ENCODE measurements around the gene ITGA1.

Gene ITGA1

DNA sequence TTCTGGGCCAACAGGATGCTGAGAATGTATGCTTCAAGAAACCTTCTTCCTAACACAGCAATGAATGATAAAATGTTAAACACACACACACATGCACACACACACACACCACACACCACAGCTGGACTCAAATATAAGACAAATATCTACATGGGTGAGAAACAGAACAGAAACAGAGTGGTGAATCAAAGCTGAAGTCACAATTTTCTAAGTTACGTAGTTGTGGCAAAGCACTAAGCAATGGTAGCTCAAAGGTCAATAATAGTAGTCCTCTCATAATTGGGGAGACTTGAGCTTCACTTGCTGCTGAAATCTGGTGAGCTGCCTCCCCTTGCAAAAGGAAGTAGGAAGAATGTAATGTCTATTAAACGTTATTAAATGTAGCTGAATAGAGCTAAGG, 33.7 kb upstream of the ITGA1 start:
- TF ChIP-seq, protein P1, sequence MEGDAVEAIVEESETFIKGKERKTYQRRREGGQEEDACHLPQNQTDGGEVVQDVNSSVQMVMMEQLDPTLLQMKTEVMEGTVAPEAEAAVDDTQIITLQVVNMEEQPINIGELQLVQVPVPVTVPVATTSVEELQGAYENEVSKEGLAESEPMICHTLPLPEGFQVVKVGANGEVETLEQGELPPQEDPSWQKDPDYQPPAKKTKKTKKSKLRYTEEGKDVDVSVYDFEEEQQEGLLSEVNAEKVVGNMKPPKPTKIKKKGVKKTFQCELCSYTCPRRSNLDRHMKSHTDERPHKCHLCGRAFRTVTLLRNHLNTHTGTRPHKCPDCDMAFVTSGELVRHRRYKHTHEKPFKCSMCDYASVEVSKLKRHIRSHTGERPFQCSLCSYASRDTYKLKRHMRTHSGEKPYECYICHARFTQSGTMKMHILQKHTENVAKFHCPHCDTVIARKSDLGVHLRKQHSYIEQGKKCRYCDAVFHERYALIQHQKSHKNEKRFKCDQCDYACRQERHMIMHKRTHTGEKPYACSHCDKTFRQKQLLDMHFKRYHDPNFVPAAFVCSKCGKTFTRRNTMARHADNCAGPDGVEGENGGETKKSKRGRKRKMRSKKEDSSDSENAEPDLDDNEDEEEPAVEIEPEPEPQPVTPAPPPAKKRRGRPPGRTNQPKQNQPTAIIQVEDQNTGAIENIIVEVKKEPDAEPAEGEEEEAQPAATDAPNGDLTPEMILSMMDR (IDR thresholded peaks at IDR 0.05): no peak
- intact Hi-C loops (cut with DNase I; ENCODE audit: low total_unique reads): no loop called here
- DNase-seq: no peak
- no peaks in the 10 kb centered on the region for H3K27me3 ChIP-seq
- no peaks in the 10 kb centered on the region for H3K9me3 ChIP-seq
- peaks cover 0 to 7% (median 0%) of the 10 kb centered on the region in 4 donors for H3K4me1 ChIP-seq
- H3K36me3 ChIP-seq: no peaks in the 10 kb centered on the region
- no peak overlapping the region for H3K27ac ChIP-seq
- no peak overlapping the region for H3K4me3 ChIP-seq

DNA sequence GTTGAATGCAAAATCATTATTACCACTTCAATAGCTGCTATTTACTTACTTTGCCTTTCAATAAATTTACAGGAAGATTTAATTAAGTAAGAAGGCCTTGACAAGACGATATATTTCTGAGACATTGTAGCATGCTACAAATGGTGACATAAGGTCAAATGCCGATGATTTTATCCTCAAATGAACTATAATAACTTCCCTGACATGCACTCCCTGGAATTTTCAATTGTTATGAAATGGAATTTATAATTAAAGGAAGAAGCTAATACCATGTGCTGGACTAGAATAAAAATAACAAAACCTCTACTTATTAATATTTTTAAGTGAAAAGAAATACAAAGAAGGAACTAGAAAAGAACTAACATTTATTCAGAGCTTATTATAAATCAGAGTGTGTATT, 30.2 kb upstream of the ITGA1 start:
- no peaks in the 10 kb centered on the region for H3K4me1 ChIP-seq
- H3K9me3 ChIP-seq: no peaks in the 10 kb centered on the region
- no peaks in the 10 kb centered on the region for H3K27me3 ChIP-seq
- H3K4me3 ChIP-seq: no peak overlapping the region
- no peaks in the 10 kb centered on the region for H3K36me3 ChIP-seq
- TF ChIP-seq, protein P1 (IDR thresholded peaks at IDR 0.05): no peak
- intact Hi-C loops (cut with DNase I; ENCODE audit: low total_unique reads): no loop called here
- DNase-seq: no peak
- no peak overlapping the region for H3K27ac ChIP-seq

DNA sequence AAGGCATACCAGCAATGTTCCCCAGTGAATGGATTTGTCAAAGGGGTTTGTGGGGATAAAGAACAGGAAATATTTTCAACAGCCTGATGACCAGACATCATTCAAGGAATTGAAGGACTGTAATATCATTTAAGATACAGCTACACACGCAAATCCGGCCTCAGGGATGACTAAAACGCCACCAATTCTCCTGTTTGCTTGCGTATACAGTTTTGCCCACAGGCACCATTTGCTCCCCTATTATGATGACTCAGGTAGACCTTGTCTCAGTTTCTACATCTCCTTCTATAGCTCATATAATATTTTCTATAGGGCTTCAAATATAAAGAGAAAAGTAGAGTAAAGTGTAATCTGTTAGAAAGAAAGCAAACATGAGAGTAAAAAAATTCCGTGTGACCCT, 29.7 kb upstream of the ITGA1 start:
- Histone ChIP-seq H3K27me3 (no peaks in the 10 kb centered on the region), H3K9me3 (no peaks in the 10 kb centered on the region), H3K36me3 (no peaks in the 10 kb centered on the region), H3K4me3 (no peak overlapping the region), H3K4me1 (no peaks in the 10 kb centered on the region), H3K27ac (no peak overlapping the region)
- intact Hi-C loops (cut with DNase I; ENCODE audit: low total_unique reads): no loop called here
- DNase-seq: no peak
- TF ChIP-seq, protein P1 (IDR thresholded peaks at IDR 0.05): no peak

DNA sequence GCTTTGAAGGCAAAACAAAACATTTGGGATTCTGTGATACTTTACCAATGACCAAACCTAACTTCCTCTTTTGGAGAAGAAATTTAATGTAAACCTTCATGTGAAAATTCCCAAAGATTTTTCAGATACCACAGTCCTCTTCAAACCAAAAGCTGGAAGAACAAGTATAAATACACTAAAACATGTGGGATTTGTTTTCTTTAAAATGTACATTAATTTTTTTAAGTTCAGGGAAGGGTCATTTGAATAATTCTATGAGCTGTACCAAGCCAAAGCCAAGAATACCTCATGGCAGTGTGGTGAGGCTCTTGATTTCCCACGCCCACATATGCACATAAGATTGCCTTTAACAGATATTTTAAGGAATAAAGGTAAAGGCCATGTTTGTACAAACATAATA, 28.4 kb upstream of the ITGA1 start:
- no peaks in the 10 kb centered on the region for H3K9me3 ChIP-seq
- no peak overlapping the region for H3K27ac ChIP-seq
- H3K4me3 ChIP-seq: no peak overlapping the region
- no peaks in the 10 kb centered on the region for H3K27me3 ChIP-seq
- H3K36me3 ChIP-seq: no peaks in the 10 kb centered on the region
- H3K4me1 ChIP-seq: no peaks in the 10 kb centered on the region
- TF ChIP-seq, protein P1 (IDR thresholded peaks at IDR 0.05): no peak
- intact Hi-C loops (cut with DNase I; ENCODE audit: low total_unique reads): no loop called here
- no peak for DNase-seq

DNA sequence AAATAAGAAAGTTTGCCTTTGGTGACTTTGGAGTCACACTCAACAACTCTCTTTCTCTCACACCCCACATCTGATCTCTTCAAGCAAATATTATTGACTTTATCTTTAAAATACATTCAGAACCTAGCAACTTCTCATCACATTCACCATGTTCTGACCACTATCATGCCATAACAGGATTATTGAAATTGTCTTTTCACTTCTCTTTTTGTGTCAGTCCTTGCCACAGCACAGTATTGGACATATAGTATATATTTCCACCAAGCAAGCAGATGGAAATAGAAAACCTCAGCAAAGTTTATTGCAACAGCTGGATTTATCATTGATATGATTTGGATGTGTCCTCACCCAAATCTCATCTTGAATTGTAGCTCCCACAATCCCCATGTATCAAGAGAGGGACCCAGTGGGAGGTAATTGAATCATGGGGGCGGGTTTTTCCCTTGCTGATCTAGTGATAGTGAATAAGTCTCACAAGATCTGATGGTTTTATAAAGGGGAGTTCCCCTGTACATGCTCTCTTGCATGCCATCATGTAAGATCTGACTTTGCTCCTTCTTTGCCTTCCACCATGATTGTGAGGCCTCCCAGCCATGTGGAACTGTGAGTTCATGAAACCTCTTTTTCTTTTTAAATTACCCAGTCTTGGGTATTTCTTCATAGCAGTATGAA, 26.9 kb upstream of the ITGA1 start:
- no peak for DNase-seq
- intact Hi-C loops (cut with DNase I; ENCODE audit: low total_unique reads): no loop called here
- Histone ChIP-seq H3K4me3 (no peak overlapping the region), H3K27me3 (no peaks in the 10 kb centered on the region), H3K36me3 (no peaks in the 10 kb centered on the region), H3K4me1 (no peaks in the 10 kb centered on the region), H3K27ac (no peak overlapping the region), H3K9me3 (no peaks in the 10 kb centered on the region)
- TF ChIP-seq, protein P1 (IDR thresholded peaks at IDR 0.05): no peak
